UCSD-AML1 (cell line): ENCODE measurements around the gene USP16.
"Not testable (repeated sequence)": the region's sequence is repeated elsewhere in the genome, so short reads cannot be mapped to it uniquely, and the experiment has no call there.

Experiments
- DNase-seq: peaks from one replicate; lab custom pipeline; 2025; ENCODE audit not compliant: unreplicated experiment; lab: John Stamatoyannopoulos, UW

The USP16 gene

GRCh38 chr21:29024474-29025327 is at the start of gene USP16:
TSS of gene USP16 (plus strand) at chr21:29024668. CDS start at chr21:29027914, 3,246 bp downstream.
- DNase-seq, result peak; percentile 97

DNA sequence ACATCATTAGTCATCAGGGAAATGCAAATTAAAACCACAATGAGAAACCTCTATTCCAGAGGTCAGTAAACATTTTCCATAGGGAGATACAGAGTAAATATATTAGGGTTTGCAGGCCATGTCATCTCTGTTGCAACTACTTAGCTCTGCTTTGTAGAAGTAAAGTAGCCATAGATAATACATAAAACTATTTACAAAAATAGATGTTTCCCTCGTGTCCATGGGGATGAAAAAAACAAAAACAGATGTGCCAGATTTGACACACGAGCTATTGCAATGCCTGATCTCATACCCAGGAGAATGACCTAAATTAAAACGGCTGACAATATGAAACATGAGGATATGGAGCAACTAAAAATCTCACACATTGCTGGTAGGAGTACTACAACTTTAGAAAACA is 49.1 kb upstream of the USP16 start:
- no peak for DNase-seq

DNA sequence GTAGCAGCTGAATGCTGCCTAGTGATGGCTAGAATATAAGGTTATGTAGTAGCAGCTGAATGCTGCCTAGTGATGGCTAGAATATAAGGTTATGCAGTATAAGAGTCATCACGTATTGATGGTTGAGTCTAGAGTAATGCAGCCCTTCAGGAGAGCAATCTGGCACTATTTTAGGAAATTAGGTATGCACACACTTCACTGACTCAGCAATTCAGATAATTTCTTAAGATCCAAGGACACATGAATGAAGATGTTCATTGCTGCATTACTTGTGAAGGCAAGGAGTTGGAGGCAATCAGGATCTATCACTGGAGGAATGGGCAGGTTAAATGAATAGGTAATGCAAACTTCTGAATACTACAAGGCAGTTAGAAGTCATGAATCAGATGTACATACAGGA is 45.4 kb upstream of the USP16 start:
- no peak for DNase-seq

DNA sequence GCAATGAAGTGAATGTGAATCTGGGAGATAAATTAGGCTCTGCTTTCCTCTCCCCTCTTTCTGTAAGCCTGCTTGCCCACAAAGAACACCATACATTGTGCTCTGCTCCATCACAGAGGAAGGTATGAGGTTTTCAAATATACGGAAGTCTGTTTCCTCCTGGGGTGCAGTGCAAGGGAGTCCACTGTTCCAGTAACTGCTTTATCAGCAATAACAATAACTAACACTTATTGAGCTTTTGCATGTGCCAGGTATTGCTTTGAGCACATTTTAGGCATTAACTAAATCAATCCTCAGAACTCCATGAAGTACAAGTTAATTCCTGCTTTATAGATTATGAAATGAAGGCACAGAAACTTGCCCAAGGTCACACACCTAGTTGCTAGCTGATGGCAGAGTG is 41.8 kb upstream of the USP16 start:
- DNase-seq, result no peak

GRCh38 chr21:28986677-28987076 is 37.8 kb upstream of the USP16 start:
- no peak for DNase-seq

DNA sequence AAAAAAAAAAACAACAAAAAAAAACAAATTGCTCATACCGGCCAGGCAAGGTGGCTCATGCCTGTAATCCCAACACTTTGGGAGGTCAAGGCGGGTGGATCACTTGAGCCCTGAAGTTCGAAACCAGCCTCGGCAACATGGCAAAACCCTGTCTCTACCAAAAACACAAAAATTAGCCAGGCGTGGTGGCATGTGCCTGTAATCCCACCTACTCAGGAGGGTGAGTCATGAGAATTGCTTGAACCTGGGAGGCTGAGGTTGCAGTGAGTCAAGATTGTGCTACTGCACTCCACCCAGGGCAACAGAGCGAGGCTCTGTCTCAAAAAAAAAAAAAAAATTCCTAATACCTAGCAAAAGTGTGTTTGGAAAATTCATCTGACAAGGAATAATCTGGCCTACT is 36.3 kb upstream of the USP16 start:
- DNase-seq, result not testable (repeated sequence)

DNA sequence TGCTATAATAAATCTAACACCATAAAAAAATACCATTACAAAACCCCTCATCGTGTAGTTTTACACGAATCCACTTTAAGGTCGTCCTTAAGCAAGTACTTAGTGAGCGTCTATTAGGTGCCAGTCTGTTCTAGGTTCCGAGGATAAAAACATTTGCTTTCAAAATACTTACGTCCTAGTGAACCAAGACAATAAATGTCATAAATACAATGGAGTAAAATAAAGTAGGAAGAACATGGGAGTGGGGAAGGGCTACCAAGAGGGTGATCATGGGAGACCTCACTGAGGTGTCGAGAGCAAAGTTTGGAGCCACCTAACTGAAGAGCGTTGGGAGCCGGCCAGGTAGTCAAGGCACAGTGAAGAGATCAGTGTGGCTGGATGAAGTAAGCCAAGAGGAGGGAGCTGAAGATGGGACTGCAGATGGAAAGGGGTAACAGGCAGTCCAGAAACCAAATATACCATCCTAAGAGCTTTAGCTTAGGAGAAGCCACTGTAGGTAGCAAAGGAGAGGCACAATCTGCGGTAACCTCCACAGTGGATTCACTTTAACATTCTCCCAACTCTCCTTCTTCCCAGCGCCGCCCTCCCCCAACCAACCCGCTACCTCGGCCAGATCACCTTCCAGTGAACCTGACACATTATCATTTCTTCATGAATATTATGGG is 32.5 kb upstream of the USP16 start:
- peak; percentile 42 for DNase-seq

- peak; percentile 99 for DNase-seq
Measured at GRCh38 chr21:28992526-28993292, 31.8 kb upstream of the USP16 start, which contains the start of gene LTN1. TSS of gene LTN1 (minus strand) at chr21:28992877. CDS start at chr21:28992805, 72 bp downstream.

- DNase-seq, result no peak
Measured at GRCh38 chr21:28993293-28993629, 31.2 kb upstream of the USP16 start.

- DNase-seq, result peak; percentile 95
Measured at GRCh38 chr21:29002442-29003144, 21.9 kb upstream of the USP16 start.

DNA sequence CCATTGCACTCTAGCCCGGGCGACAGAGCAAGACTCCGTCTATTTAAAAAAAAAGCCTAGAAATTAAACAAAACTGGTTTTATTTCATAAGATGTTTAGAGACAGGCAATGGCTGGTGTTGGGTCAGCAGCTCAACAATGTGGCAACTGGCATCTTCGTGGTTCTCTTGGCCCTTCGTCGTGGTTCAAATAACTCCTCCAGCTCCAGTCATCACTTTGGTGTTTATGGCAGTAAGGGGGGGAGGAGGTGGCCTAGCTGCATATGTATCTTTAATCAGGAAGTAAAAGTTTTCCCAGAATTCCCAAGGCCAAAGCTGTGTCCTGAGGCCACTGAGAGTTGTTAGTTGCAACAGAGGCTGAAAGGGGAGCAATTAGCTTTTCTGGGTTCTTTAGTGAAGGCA is 18.8 kb upstream of the USP16 start:
- DNase-seq, result no peak

DNA sequence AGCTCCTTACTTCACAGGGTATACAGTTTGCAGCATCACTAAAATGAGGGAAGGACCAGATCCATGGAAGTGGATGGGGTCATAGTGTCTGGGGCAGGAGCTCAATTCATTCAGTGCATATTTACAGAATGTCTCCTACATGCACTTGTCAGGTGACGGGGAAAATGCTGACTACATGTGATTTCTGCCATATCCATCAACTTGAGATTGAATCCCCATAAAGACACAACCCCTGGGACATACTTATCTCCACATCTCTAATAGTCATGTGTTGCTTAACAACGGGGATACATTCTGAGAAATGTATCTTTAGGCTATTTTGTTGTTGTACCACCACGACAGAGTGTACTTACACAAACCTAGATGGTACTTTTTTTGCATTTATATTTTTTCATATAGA is 17.3 kb upstream of the USP16 start:
- DNase-seq, result no peak

GRCh38 chr21:29007810-29008209 is 16.7 kb upstream of the USP16 start:
- no peak for DNase-seq

GRCh38 chr21:29008367-29008766 is 16.1 kb upstream of the USP16 start:
- DNase-seq, result no peak

DNA sequence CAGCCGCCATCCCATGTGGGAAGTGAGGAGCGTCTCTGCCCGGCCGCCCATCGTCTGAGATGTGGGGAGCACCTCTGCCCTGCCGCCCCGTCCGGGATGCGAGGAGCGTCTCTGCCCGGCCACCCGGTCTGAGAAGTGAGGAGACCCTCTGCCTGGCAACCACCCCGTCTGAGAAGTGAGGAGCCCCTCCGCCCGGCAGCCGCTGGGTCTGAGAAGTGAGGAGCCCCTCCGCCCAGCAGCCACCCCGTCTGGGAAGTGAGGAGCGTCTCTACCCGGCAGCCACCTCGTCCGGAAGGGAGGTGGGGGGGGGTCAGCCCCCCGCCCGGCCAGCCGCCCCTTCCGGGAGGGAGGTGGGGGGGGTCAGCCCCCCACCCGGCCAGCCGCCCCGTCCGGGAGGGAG is 13.2 kb upstream of the USP16 start:
- DNase-seq, result not testable (repeated sequence)

- DNase-seq, result peak; percentile 10
Measured at GRCh38 chr21:29017639-29018237, 6.7 kb upstream of the USP16 start.

GRCh38 chr21:29018540-29018939 is 5.9 kb upstream of the USP16 start:
- no peak for DNase-seq

DNA sequence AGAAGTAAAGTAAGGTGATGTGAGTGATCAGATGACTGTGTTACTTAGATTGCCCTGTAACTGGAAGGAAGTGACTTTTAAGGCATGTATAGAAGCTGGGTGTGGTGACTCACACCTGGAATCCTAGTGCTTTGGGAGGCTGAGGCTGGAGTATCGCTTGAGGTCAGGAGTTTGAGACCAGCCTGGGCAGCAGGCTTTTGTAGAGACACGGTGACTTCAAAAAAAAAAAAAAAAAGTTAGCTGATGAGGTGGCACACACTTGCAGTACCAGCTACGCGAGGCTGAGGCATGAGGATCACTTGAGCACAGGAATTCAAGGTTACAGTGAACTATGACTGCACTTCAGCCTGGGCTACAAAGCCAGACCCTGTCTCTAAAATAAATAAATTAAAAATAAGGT is 2.3 kb upstream of the USP16 start:
- DNase-seq, result peak; percentile 14

- no peak for DNase-seq
Measured at GRCh38 chr21:29025328-29025713, 853 bp downstream of the USP16 start.

- no peak for DNase-seq
Measured at GRCh38 chr21:29029524-29029923, 5.1 kb downstream of the USP16 start.

- DNase-seq, result no peak
Measured at GRCh38 chr21:29030909-29031308, 6.4 kb downstream of the USP16 start.
